PFSK-1 (cell line): Measurements from ENCODE around the gene AMDHD2.

Experiments used
- FOXP2 ChIP-seq: optimal IDR thresholded peaks from 2 replicates; pipeline ENCODE3; 2011; ENCODE audit warnings: borderline replicate concordance, control low read depth, inconsistent platforms; ENCODE audit not compliant: insufficient read depth; ENCODE audit errors: extremely low read length, extremely low read depth
- POLR2AphosphoS5 ChIP-seq: IDR thresholded peaks from 2 replicates; pipeline ENCODE4 v1.6.1; 2012; ENCODE audit warnings: low read depth, mild to moderate bottlenecking, control low read depth, low read length, moderate library complexity
- SIN3A ChIP-seq: IDR thresholded peaks from 2 replicates; pipeline ENCODE4 v1.6.1; 2012; ENCODE audit warnings: mild to moderate bottlenecking, low read length, moderate library complexity, borderline replicate concordance; ENCODE audit not compliant: insufficient read depth
- TAF1 ChIP-seq: IDR thresholded peaks from 2 replicates; pipeline ENCODE4 v1.6.1; 2012; ENCODE audit warnings: low read length, control low read depth, borderline replicate concordance; ENCODE audit not compliant: insufficient read depth
- TF ChIP-seq, protein P1 (sequence below), 2 experiments: IDR thresholded peaks; 2 replicates each; pipeline versions ENCODE4 v1.6.1 to v1.8.0; 2011 to 2012; ENCODE audit warnings: low read depth in 2 of 2, low read length in 2 of 2, control low read depth in 1 of 2, inconsistent platforms in 1 of 2, mild to moderate bottlenecking in 1 of 2, moderate library complexity in 1 of 2; ENCODE audit not compliant: insufficient read depth in 1 of 2

Gene AMDHD2

GRCh38 chr16:2478279-2478678, 41.9 kb upstream of the AMDHD2 start:
- TF ChIP-seq POLR2AphosphoS5, result no peak
- TF ChIP-seq, protein P1, sequence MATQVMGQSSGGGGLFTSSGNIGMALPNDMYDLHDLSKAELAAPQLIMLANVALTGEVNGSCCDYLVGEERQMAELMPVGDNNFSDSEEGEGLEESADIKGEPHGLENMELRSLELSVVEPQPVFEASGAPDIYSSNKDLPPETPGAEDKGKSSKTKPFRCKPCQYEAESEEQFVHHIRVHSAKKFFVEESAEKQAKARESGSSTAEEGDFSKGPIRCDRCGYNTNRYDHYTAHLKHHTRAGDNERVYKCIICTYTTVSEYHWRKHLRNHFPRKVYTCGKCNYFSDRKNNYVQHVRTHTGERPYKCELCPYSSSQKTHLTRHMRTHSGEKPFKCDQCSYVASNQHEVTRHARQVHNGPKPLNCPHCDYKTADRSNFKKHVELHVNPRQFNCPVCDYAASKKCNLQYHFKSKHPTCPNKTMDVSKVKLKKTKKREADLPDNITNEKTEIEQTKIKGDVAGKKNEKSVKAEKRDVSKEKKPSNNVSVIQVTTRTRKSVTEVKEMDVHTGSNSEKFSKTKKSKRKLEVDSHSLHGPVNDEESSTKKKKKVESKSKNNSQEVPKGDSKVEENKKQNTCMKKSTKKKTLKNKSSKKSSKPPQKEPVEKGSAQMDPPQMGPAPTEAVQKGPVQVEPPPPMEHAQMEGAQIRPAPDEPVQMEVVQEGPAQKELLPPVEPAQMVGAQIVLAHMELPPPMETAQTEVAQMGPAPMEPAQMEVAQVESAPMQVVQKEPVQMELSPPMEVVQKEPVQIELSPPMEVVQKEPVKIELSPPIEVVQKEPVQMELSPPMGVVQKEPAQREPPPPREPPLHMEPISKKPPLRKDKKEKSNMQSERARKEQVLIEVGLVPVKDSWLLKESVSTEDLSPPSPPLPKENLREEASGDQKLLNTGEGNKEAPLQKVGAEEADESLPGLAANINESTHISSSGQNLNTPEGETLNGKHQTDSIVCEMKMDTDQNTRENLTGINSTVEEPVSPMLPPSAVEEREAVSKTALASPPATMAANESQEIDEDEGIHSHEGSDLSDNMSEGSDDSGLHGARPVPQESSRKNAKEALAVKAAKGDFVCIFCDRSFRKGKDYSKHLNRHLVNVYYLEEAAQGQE (IDR thresholded peaks at IDR 0.05; ENCODE audit: insufficient read depth in 1 of 2, low read depth in 2 of 2, low read length in 2 of 2), result no peak
- TF ChIP-seq TAF1, result no peak
- no peak for TF ChIP-seq FOXP2
- TF ChIP-seq SIN3A, result no peak

GRCh38 chr16:2480948-2481347, 39.2 kb upstream of the AMDHD2 start:
- no peak for TF ChIP-seq SIN3A
- TF ChIP-seq FOXP2, result no peak
- no peak for TF ChIP-seq POLR2AphosphoS5
- no peak for TF ChIP-seq TAF1
- TF ChIP-seq, protein P1 (IDR thresholded peaks at IDR 0.05; ENCODE audit: insufficient read depth in 1 of 2, low read depth in 2 of 2, low read length in 2 of 2), result no peak

- TF ChIP-seq TAF1 (no peak), FOXP2 (no peak), SIN3A (no peak), POLR2AphosphoS5 (no peak)
- TF ChIP-seq, protein P1 (IDR thresholded peaks at IDR 0.05; ENCODE audit: insufficient read depth in 1 of 2, low read depth in 2 of 2, low read length in 2 of 2), result no peak
These were observed 38.5 kb upstream of the AMDHD2 start for GRCh38 chr16:2481676-2482075.

- no peak for TF ChIP-seq FOXP2
- TF ChIP-seq, protein P1 (IDR thresholded peaks at IDR 0.05; ENCODE audit: insufficient read depth in 1 of 2, low read depth in 2 of 2, low read length in 2 of 2), result no peak
- TF ChIP-seq SIN3A, result no peak
- no peak for TF ChIP-seq TAF1
- TF ChIP-seq POLR2AphosphoS5, result no peak
These were observed 37.9 kb upstream of the AMDHD2 start for GRCh38 chr16:2482249-2482648.
